OCI-LY7 (cell line): Measurements from ENCODE around the gene MORN1.

Source experiments
- EZH2phosphoT487 ChIP-seq: fragments of 200-600 bp; sonication (generic); IDR thresholded peaks from 2 replicates; pipeline ENCODE4 v1.6.1; 2018; ENCODE audit warnings: low read depth, borderline replicate concordance, mild to moderate bottlenecking, mixed run types, antibody characterized with exemption, low read length, moderate library complexity, mixed read lengths
- TF ChIP-seq, protein P1 (sequence below): fragments of 200-600 bp; sonication (generic); conservative IDR thresholded peaks from 2 replicates; pipeline ENCODE4 v1.5.1; 2014; ENCODE audit warnings: mild to moderate bottlenecking, antibody characterized with exemption, low read length, moderate library complexity, mixed read lengths

DNA sequence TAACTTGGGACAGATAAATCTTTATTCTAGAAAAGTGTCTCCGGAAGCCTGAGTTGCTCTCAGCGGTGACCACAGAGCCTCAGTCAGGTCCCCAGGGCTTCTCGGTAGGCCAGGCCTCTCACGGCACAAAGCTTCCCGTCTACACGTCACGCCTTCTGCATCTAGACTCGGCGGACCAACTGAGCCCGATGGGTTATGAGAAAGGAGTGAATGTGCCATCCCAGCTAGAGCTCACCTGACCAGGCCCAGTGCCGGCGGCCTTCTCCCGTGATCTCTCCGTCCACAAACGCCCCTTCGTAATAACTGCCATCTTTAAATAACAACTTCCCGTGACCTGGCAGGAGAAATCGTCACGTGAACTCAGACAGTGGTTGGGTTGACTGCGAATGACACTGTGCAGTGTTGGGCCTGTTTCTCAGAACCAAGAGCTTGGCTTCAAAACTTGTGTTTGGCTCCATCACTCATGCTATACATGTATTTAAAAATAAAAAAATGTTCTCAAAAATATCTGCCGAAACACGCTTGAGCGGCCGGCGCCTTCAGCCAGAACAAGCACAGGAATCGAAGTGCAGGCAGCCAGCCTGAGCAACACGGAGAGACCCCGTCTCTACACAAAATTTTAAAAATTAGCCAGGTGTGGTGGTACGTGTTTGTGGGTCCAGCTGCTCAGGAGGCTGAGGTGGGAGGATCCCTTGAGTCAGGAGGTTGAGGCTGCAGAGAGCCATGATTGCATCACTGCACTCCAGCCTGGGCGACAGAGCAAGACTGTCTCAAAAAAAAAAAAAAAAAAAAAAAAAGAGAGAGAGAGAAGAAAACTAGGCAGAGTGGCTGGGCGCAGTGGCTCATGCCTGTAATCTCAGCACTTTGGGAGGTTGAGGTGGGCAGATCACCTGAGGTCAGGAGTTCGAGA lies 3.1 kb downstream of the MORN1 start:
- TF ChIP-seq, protein P1, sequence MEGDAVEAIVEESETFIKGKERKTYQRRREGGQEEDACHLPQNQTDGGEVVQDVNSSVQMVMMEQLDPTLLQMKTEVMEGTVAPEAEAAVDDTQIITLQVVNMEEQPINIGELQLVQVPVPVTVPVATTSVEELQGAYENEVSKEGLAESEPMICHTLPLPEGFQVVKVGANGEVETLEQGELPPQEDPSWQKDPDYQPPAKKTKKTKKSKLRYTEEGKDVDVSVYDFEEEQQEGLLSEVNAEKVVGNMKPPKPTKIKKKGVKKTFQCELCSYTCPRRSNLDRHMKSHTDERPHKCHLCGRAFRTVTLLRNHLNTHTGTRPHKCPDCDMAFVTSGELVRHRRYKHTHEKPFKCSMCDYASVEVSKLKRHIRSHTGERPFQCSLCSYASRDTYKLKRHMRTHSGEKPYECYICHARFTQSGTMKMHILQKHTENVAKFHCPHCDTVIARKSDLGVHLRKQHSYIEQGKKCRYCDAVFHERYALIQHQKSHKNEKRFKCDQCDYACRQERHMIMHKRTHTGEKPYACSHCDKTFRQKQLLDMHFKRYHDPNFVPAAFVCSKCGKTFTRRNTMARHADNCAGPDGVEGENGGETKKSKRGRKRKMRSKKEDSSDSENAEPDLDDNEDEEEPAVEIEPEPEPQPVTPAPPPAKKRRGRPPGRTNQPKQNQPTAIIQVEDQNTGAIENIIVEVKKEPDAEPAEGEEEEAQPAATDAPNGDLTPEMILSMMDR, result no peak
- no peak for TF ChIP-seq EZH2phosphoT487
